ENCODE measurements around the gene RNF207.

GRCh38 chr1:6258675-6259074 lies 52.8 kb downstream of the RNF207 start:
- TF ChIP-seq POLR2AphosphoS5 (IDR thresholded peaks at IDR 0.05; ENCODE audit: borderline replicate concordance, low read depth, low read length): no peak
- no peak for TF ChIP-seq EZH2 (IDR thresholded peaks at IDR 0.05)
